ENCODE measurements around the gene C21orf91.

The C21orf91 gene

DNA sequence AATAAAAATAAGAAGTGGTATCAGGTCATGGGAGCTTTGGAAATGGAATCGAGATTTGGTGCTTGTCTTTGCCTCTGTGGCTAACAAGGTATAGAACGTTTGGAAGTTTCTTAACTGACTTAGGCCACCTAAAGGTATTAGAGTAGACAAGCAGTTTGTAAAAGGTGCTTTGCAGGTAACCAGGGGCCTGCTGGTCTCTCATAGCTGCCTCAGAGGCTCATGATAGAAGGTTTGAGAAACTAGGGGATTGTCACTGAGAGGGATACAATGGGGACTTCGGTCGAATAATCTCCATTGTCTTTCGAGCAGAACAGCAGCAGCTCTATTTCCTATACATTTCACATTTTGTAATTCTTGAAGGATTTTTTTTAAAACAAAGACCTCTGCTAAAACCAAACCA is 37.6 kb downstream of the C21orf91 start:
- peaks cover 29% of the 10 kb centered on the region for H3K36me3 Mint-ChIP-seq (ENCODE audit: low read depth)
- H3K4me1 Mint-ChIP-seq: no peaks in the 10 kb centered on the region
- TF ChIP-seq, protein P1, sequence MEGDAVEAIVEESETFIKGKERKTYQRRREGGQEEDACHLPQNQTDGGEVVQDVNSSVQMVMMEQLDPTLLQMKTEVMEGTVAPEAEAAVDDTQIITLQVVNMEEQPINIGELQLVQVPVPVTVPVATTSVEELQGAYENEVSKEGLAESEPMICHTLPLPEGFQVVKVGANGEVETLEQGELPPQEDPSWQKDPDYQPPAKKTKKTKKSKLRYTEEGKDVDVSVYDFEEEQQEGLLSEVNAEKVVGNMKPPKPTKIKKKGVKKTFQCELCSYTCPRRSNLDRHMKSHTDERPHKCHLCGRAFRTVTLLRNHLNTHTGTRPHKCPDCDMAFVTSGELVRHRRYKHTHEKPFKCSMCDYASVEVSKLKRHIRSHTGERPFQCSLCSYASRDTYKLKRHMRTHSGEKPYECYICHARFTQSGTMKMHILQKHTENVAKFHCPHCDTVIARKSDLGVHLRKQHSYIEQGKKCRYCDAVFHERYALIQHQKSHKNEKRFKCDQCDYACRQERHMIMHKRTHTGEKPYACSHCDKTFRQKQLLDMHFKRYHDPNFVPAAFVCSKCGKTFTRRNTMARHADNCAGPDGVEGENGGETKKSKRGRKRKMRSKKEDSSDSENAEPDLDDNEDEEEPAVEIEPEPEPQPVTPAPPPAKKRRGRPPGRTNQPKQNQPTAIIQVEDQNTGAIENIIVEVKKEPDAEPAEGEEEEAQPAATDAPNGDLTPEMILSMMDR (IDR thresholded peaks at IDR 0.05; ENCODE audit: unreplicated experiment in 3 of 3): no peak
- H3K4me3 Mint-ChIP-seq: no peak overlapping the region
- H3K9me3 Mint-ChIP-seq: peaks cover 4% of the 10 kb centered on the region
- H3K27me3 Mint-ChIP-seq (ENCODE audit: low read depth): no peaks in the 10 kb centered on the region
- no peak overlapping the region for H3K27ac Mint-ChIP-seq

DNA sequence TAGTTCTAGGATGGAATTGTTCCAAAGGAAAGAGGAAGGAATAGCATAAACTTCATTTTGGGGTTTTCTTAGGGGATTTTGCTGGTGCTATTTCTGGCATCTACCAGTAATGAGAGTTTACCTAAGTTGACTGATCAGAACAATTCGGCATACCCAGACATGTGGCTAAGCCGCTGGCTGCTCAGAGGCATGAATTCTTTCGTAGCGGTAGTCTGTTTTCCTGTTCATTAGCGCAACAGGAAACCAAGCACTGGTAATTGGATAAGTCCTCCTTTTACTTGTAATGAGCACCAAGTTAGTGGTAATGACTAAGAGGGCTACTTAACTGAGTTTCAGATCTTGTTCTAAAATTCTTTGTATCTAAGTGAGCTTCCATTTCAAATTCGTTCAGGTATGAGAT is 38.6 kb downstream of the C21orf91 start:
- Mint-ChIP-seq H3K4me3 (no peak overlapping the region), H3K27me3 (ENCODE audit: low read depth) (no peaks in the 10 kb centered on the region), H3K4me1 (no peaks in the 10 kb centered on the region), H3K36me3 (ENCODE audit: low read depth) (peaks cover 19% of the 10 kb centered on the region), H3K27ac (no peak overlapping the region), H3K9me3 (no peaks in the 10 kb centered on the region)
- TF ChIP-seq, protein P1 (IDR thresholded peaks at IDR 0.05; ENCODE audit: unreplicated experiment in 3 of 3): no peak

DNA sequence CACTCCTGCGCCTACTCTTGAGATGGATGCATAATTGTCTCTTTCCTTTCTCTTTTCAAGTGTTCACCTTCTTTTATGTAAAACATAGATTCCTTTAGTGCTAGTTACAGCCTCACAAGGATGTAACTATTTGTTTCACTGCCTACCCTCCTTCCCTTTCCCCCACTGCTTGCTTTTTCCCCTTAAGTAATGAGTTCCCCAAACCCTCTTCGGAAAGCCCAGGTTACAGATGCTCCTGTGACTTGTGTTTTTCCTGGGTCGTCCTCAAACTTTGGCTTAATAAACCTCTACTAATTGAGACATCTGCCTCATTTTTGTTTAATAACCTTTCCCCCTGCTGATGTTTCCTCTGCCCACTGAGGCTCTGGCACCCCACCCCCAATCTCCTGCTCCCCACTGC is 39.2 kb downstream of the C21orf91 start:
- Mint-ChIP-seq H3K36me3 (ENCODE audit: low read depth) (peaks cover 14% of the 10 kb centered on the region), H3K27ac (no peak overlapping the region), H3K9me3 (no peaks in the 10 kb centered on the region), H3K4me1 (no peaks in the 10 kb centered on the region), H3K27me3 (ENCODE audit: low read depth) (no peaks in the 10 kb centered on the region), H3K4me3 (no peak overlapping the region)
- TF ChIP-seq, protein P1 (IDR thresholded peaks at IDR 0.05; ENCODE audit: unreplicated experiment in 3 of 3): no peak

DNA sequence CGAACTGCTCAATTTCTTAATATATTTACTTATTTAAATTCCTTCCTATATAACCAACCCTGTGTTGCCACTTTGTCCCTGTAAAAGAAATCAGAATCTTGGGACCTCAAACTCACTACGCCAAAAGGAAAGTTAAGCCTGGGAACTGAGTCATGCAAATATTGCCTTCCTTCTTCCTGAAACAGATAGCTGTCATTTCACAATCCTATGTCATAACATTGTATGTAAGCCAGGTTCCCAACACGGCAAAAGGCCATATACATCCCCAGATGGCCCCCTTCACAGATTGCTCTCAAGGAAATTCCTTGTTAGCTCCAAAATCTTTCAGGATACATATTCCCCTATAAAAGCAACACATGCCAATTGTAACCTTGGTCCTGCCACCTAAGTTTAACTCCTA is 39.7 kb downstream of the C21orf91 start:
- H3K36me3 Mint-ChIP-seq (ENCODE audit: low read depth): peaks cover 9% of the 10 kb centered on the region

DNA sequence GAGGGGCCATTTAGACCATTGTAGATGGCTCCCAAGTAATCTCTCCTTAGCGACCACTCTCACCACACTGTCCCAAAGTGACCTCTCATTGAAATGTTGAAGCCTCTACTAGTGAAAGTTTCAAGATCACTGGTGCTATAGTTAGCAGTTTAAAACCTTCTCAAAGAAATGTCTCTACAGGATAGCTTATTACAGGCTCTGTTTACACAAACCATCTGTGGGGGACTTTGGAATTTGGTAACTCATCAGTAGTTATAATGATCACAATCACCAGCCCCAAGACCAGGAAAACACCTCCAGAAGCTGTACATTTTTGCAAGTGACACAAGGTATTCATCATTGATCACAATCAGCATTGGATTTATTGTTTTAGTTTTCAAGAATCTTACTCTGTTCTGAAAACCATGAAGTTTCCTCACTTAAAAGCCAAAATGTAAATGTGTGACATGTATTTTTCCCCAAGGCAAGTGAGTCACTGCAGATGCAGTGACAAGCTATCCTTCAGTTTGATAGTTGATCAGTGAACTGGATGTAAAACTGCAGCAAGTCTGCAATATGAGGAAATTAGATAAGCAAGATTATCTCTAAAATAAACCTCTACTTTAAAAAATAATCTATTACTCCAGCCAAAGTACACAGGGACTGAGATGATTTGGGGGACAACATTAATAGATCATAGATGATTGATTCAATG is 41.9 kb downstream of the C21orf91 start:
- no peak overlapping the region for H3K4me3 Mint-ChIP-seq
- H3K36me3 Mint-ChIP-seq (ENCODE audit: low read depth): no peaks in the 10 kb centered on the region
- TF ChIP-seq, protein P1 (IDR thresholded peaks at IDR 0.05; ENCODE audit: unreplicated experiment in 3 of 3): no peak
- peaks cover 21% of the 10 kb centered on the region for H3K9me3 Mint-ChIP-seq
- no peaks in the 10 kb centered on the region for H3K27me3 Mint-ChIP-seq (ENCODE audit: low read depth)
- no peaks in the 10 kb centered on the region for H3K4me1 Mint-ChIP-seq
- no peak overlapping the region for H3K27ac Mint-ChIP-seq

More for the DNA sequence above, 39.7 kb downstream of the C21orf91 start:
- H3K27ac Mint-ChIP-seq: no peak overlapping the region
- H3K4me1 Mint-ChIP-seq: no peaks in the 10 kb centered on the region
- TF ChIP-seq, protein P1 (IDR thresholded peaks at IDR 0.05; ENCODE audit: unreplicated experiment in 3 of 3): no peak
- H3K27me3 Mint-ChIP-seq (ENCODE audit: low read depth): no peaks in the 10 kb centered on the region
- peaks cover under 1% of the 10 kb centered on the region for H3K9me3 Mint-ChIP-seq
- no peak overlapping the region for H3K4me3 Mint-ChIP-seq
